Glutamatergic neuron (in vitro differentiated cells): Measurements from ENCODE around the gene ZNF211. TPM values are rescaled to one million over a fixed set of nuclear protein-coding genes. Genes with fewer than 3 reads are reported as not detected.

Experiments used
- DNase-seq: peaks from one replicate; pipeline ENCODE4 v3.0.0; 2022
- H3K27ac Mint-ChIP-seq: one replicate; pipeline ENCODE4 v1.8.0; 2020; ENCODE audit warnings: mild to moderate bottlenecking, mixed read lengths, inconsistent platforms; ENCODE audit not compliant: unreplicated experiment
- H3K27me3 Mint-ChIP-seq: one replicate; pipeline ENCODE4 v1.8.0; 2020; ENCODE audit warnings: mild to moderate bottlenecking, moderate library complexity, mixed read lengths, inconsistent platforms; ENCODE audit not compliant: unreplicated experiment
- H3K36me3 Mint-ChIP-seq: one replicate; pipeline ENCODE4 v1.8.0; 2020; ENCODE audit warnings: mild to moderate bottlenecking, mixed read lengths, inconsistent platforms; ENCODE audit not compliant: unreplicated experiment
- H3K4me1 Mint-ChIP-seq: one replicate; pipeline ENCODE4 v1.8.0; 2020; ENCODE audit warnings: mild to moderate bottlenecking, low read depth, mixed read lengths, inconsistent platforms; ENCODE audit not compliant: unreplicated experiment
- H3K4me3 Mint-ChIP-seq: one replicate; pipeline ENCODE4 v1.8.0; 2020; ENCODE audit warnings: mild to moderate bottlenecking, mixed read lengths, inconsistent platforms; ENCODE audit not compliant: unreplicated experiment
- H3K9me3 Mint-ChIP-seq: one replicate; pipeline ENCODE4 v1.8.0; 2020; ENCODE audit warnings: mild to moderate bottlenecking, moderate library complexity, mixed read lengths, inconsistent platforms; ENCODE audit not compliant: unreplicated experiment
- long read RNA-seq: library from polyadenylated mRNA; unstranded; transcript quantifications from one replicate; pipeline ENCODE4 v2.0.0, GENCODE V29; 2020; ENCODE audit not compliant: unreplicated experiment
- total RNA-seq: library from RNA; stranded (reverse); fragmentation: NEBNext Ultra II Directional; extraction: Animal tissue kit (Norgen Biotek cat#: 25700); gene quantifications from one replicate; pipeline ENCODE4 v1.2.1, GENCODE V29; 2021; ENCODE audit not compliant: unreplicated experiment
- TF ChIP-seq, protein P1 (sequence below): fragments of 200-600 bp; sonication (generic); IDR thresholded peaks from one replicate; pipeline ENCODE4 v1.5.0; 2021; ENCODE audit not compliant: partially characterized antibody, unreplicated experiment

ZNF211 gene
- total RNA-seq: 29.5 TPM
- long read RNA-seq, partial matches to known transcripts: 0 of 11 reads
- long read RNA-seq, other reads (novel, unspliced or antisense): 6 of 11 reads

- peak; percentile 92 for DNase-seq
- H3K27me3 Mint-ChIP-seq: peaks cover 5% of the 10 kb centered on the region
- H3K27ac Mint-ChIP-seq: peak within 1 kb of the TSS; percentile 81
- H3K4me3 Mint-ChIP-seq: peak within 1 kb of the TSS; percentile 97
- H3K9me3 Mint-ChIP-seq: peaks cover 11% of the 10 kb centered on the region
- TF ChIP-seq, protein P1, sequence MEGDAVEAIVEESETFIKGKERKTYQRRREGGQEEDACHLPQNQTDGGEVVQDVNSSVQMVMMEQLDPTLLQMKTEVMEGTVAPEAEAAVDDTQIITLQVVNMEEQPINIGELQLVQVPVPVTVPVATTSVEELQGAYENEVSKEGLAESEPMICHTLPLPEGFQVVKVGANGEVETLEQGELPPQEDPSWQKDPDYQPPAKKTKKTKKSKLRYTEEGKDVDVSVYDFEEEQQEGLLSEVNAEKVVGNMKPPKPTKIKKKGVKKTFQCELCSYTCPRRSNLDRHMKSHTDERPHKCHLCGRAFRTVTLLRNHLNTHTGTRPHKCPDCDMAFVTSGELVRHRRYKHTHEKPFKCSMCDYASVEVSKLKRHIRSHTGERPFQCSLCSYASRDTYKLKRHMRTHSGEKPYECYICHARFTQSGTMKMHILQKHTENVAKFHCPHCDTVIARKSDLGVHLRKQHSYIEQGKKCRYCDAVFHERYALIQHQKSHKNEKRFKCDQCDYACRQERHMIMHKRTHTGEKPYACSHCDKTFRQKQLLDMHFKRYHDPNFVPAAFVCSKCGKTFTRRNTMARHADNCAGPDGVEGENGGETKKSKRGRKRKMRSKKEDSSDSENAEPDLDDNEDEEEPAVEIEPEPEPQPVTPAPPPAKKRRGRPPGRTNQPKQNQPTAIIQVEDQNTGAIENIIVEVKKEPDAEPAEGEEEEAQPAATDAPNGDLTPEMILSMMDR: no peak
- peaks cover 17% of the 10 kb centered on the region for H3K36me3 Mint-ChIP-seq
- H3K4me1 Mint-ChIP-seq: peaks cover 3% of the 10 kb centered on the region
Measured at GRCh38 chr19:57632987-57633831, at the start of gene ZNF211. ZNF211 (plus strand) TSS chr19:57633168; CDS start chr19:57633347, 179 bp downstream.

DNA sequence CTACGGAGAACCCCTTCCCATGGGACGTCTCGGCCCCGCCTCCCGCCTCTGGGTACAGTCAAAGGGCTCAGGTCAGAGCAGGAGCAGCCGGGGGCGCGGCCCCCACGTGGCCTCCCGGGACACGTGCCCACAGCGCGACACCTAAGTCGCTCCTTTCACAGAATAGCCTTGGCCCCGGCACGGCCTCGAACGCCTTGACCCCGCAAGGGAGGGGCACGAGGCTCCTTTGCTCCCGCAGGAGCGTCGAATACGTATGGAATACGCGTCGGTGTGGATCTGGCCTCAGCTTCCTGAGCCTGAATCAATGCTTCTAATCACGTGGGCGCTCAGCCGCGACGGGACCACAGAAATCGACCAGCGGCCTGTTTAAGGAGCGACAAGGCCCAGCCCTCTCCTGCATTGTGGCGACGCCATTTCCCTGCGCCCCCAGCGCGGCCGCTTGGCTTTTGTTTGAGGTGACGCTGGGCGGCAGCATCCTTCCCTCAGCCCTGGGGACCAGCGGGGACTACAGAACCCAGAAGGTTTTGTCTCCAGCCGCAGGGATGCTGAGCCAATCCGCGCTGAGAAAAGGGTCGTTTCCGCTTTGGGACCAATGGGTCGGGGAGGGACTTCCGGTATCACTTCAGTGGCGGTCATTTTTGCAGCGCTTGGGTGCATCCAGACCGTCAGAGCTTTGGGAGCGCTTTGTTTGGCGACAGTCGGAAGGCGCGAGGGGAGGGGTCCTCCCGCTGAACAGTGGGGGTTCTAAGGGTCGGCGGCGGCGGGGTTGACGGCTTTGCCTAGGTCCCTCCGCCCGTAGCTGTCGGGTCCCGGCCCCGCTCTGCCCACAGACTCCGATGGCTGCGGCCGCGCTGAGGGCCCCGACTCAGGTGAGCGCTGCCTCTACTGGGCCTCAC, 49.2 kb upstream of the ZNF211 start, which contains the start of gene ZIK1:
Gene ZIK1, plus strand, starts transcription at position 625 of the 896 bp plus-strand sequence. Its CDS starts 212 bp downstream, at position 837.
- Mint-ChIP-seq H3K4me1 (peaks cover 6% of the 10 kb centered on the region), H3K27me3 (peaks cover 12% of the 10 kb centered on the region), H3K36me3 (peaks cover 44% of the 10 kb centered on the region), H3K27ac (peak within 1 kb of the TSS; percentile 97), H3K9me3 (peaks cover 20% of the 10 kb centered on the region), H3K4me3 (peak within 1 kb of the TSS; percentile 99)
- peak; percentile 94 for DNase-seq
- TF ChIP-seq, protein P1: no peak

GRCh38 chr19:57587529-57587928, 45.4 kb upstream of the ZNF211 start:
- Mint-ChIP-seq H3K27ac (no peak overlapping the region), H3K4me3 (no peak overlapping the region)
- TF ChIP-seq, protein P1: no peak

DNA sequence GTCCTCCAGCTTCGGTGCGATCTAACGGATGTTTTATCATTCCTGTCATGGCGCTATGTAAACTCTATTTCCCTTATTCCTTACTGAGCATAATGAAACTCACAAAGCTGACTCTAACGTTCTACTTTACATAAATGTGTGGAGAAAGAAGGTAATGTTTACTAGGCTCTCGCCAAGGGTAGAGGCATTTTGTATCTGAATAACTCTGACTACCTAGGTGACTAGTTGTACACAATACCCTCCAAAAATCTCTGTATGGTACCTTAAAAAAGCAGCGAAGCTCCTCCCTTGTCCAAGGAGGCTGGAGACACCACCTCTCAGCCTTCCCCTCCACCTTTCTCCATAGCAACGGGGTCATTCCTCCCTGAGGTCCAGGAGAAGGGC, 33.6 kb upstream of the ZNF211 start:
- H3K27me3 Mint-ChIP-seq: peaks cover 7% of the 10 kb centered on the region
- H3K27ac Mint-ChIP-seq: peak overlapping the region; percentile 31
- peak overlapping the region; percentile 84 for H3K4me3 Mint-ChIP-seq
- peaks cover 4% of the 10 kb centered on the region for H3K4me1 Mint-ChIP-seq
- TF ChIP-seq, protein P1: no peak
- peaks cover 10% of the 10 kb centered on the region for H3K9me3 Mint-ChIP-seq
- DNase-seq: no peak
- peaks cover 19% of the 10 kb centered on the region for H3K36me3 Mint-ChIP-seq

More at GRCh38 chr19:57587529-57587928, 45.4 kb upstream of the ZNF211 start:
- Mint-ChIP-seq H3K27me3 (peaks cover 12% of the 10 kb centered on the region), H3K9me3 (peaks cover 18% of the 10 kb centered on the region), H3K36me3 (peaks cover 81% of the 10 kb centered on the region), H3K4me1 (peaks cover 6% of the 10 kb centered on the region)
- no peak for DNase-seq
